ENCODE measurements around the gene MAEA.

- TF ChIP-seq POLR2AphosphoS5 (IDR thresholded peaks at IDR 0.05), result no peak
- TF ChIP-seq EP300 (IDR thresholded peaks at IDR 0.05; ENCODE audit: low read depth), result no peak
- no peak for TF ChIP-seq CTCF (IDR thresholded peaks at IDR 0.05)
Measured at GRCh38 chr4:1244081-1244977, 45.4 kb upstream of the MAEA start.

Data from transverse colon (tissue), 4 donors.